GM18870 (cell line): ENCODE results near the gene INSL4.

Experiments
- ATAC-seq: cut with Tn5 transposase; IDR thresholded peaks from one replicate; pipeline ENCODE4 v1.9.1; 2021; ENCODE audit warnings: moderate library complexity; ENCODE audit not compliant: unreplicated experiment

INSL4 gene

DNA sequence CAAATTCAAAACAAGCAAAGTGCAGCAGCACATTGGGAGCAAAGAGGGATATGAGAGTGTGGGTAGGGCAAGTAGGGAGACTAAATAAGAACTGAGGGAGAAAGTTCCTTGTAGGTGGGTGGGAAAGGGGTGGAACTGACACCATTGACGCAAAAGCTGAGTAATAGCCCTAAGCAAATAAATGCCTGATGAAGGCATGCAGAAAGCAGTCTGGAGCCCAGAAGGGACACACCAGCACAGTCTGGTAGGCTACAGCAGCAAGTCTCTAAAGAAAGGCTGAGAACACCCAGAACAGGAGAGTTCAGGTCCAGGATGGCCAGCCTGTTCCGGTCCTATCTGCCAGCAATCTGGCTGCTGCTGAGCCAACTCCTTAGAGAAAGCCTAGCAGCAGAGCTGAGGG, at the start of gene INSL4:
Gene INSL4 (plus strand): TSS at position 208 of the 400 bp plus-strand sequence. CDS start 105 bp downstream, at position 313.
- ATAC-seq, result no peak

GRCh38 chr9:5184776-5185175, 46.4 kb upstream of the INSL4 start:
- ATAC-seq, result no peak

GRCh38 chr9:5185220-5185840, 45.9 kb upstream of the INSL4 start, which contains the start of gene INSL6:
INSL6 (minus strand) TSS chr9:5185639; CDS start chr9:5185602, 37 bp downstream.
- ATAC-seq, result no peak

- ATAC-seq, result no peak
These were observed 44.6 kb upstream of the INSL4 start for GRCh38 chr9:5186416-5187169.

DNA sequence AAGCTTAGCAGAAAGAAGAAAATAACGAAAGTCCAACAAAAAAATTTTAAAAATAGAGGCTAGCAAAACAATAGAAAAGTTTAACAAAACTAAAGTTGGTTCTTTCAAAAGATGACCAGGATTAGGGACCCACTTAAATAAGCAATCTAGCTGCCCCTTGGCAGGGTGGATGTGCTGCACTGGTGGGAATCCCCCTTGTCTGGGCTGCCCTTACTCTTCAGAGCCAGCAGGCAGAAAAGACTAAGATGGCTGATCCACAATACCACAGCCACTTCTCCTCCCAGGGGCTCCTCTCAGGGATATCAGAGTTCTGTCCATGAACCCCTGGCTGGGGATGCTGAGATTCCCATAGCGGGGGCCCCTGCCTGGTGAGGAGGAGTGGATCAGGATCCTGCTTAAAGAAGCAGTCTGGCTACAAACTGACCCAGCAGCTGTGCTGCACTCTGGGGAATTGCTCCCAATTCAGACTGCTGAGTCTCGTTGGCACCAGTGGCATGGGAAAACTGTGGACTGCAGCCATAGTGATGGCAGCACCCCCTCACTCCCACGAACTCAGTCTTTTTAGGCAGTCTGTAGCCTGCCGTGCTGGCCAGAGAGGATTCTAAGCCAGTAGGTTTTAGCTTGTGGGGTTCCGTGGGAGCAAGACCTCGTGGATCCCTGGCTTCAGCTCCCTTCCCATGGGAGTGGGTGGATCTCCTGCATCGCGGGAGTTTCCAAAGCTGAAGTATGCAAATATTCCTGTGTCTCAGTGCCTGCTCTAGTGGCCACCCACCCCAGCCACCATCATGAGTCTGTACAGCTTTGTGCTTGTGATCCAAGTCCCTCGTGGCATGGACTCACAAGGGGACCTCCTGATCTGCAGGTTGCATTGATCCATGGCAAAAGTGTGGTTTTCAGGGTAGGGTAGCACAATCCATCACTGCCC, 42.9 kb upstream of the INSL4 start:
- no peak for ATAC-seq

DNA sequence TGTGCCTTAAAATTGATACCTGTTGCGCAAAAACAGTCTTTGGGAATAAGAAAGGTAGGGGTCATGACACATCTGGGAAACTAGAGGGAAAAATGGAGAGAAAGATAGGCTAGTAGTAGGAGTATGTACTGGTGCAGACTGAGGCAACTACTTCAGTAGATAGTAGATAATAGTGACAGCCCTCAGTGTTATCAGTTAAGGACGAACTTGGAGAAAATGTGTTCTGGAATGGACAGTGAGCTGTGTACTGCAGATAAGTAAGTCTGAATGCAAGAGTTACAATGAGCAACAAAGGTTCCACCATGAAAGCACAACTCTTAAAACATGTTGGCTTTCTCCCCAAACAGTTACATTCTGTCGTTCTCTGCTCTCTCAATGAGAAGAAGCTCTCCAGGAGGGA, 39.2 kb upstream of the INSL4 start:
- no peak for ATAC-seq

- ATAC-seq, result no peak
These were observed 37.9 kb upstream of the INSL4 start for GRCh38 chr9:5193345-5193744.

- no peak for ATAC-seq
These were observed 35.8 kb upstream of the INSL4 start for GRCh38 chr9:5195463-5195862.

- ATAC-seq, result no peak
These were observed 26.1 kb upstream of the INSL4 start for GRCh38 chr9:5205071-5205470.

DNA sequence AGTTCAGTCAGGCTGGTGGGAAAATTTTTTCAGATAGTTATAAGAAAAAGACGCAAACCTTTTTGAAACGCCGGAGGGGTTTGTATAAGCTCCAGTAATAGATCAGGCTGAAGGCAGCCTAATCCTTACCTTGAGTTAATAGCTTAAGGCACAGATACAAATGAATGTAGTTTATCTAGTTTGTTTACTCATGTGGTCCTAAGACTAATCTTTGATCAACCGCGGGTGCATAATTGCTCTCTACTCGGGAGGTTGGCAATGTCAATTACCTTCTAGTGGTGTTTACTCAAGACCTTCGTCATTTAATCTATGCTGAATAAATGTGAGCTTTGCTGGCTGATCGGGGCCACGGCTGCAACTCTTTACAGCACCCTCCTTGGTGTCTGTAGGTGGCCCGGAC, 665 bp upstream of the INSL4 start:
- no peak for ATAC-seq

- ATAC-seq, result peak; percentile 28
These were observed 32.4 kb downstream of the INSL4 start for GRCh38 chr9:5263351-5264218.

GRCh38 chr9:5264219-5264595, 33.0 kb downstream of the INSL4 start:
- peak; percentile 53 for ATAC-seq

DNA sequence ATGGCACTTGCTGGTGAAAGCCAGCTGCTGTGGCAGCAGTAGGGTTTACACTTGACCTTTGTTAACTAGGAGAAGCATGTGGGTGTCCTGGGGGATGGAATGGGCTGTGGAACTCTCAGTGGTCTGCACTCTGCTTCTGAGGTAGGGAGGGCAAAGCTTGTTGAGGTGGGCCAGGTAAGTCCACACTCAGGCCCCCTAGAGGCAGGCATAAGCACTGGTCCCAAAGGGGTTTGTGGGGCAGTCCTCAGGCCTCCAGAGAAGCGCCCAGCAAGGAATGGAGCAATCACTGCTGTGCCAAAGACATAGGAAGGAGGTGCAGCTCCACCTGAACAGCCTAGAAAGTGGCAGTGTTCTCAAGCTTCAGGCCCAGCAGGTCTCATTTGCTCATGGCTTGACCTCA, 34.7 kb downstream of the INSL4 start:
- no peak for ATAC-seq

- ATAC-seq, result no peak
These were observed 38.1 kb downstream of the INSL4 start for GRCh38 chr9:5269249-5269715.

GRCh38 chr9:5274770-5275169, 43.6 kb downstream of the INSL4 start:
- ATAC-seq, result peak; percentile 62

GRCh38 chr9:5278486-5278885, 47.3 kb downstream of the INSL4 start:
- ATAC-seq, result no peak
